GM19324 (cell line): Measurements from ENCODE around the gene POLD1.
"Not testable (repeated sequence)": the region's sequence is repeated elsewhere in the genome, so short reads cannot be mapped to it uniquely, and the experiment has no call there.

Experiments
- ATAC-seq: cut with Tn5 transposase; IDR thresholded peaks from one replicate; pipeline ENCODE4 v1.9.1; 2021; ENCODE audit warnings: mild to moderate bottlenecking, moderate library complexity; ENCODE audit not compliant: unreplicated experiment, low FRiP score

Gene POLD1

GRCh38 chr19:50383852-50384684, at the start of gene POLD1:
POLD1 (plus strand) TSS chr19:50384347; CDS start chr19:50398852, 14,505 bp downstream.
- ATAC-seq: peak; percentile 90

DNA sequence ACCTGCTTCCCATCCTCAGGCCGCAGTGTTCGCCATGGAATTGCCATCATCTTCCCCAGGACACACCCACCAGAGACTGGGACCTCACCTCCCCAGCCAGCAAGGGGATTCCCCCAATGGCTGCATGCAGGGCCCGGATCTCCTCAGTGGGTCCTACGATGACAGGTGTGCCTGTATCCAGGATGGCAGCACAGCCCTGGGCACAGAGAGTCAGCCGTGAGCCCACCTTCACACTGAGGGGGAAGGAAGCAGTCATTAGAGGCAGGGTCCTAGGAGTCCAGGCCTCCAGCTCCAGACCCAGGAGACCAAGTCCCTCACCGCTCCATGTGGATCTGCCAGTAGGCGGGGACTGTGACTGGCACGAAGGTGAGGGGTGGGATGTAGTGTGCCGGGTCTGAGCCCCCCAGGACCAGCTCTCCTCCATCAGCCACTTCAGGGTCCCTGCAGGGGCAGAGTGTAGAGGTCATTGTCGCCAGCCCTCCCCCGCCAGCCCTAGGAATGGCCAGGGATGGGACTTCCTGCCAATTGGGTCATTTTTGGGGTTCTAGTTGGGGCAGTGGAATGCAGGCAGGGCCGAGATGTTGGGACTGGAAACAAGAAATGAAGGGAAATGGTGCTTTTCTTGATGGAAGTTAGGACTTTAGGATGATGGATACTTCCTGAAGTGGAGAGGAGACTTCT, 49.3 kb upstream of the POLD1 start:
- no peak for ATAC-seq

- not testable (repeated sequence) for ATAC-seq
Measured at GRCh38 chr19:50337031-50337430, 47.1 kb upstream of the POLD1 start.

DNA sequence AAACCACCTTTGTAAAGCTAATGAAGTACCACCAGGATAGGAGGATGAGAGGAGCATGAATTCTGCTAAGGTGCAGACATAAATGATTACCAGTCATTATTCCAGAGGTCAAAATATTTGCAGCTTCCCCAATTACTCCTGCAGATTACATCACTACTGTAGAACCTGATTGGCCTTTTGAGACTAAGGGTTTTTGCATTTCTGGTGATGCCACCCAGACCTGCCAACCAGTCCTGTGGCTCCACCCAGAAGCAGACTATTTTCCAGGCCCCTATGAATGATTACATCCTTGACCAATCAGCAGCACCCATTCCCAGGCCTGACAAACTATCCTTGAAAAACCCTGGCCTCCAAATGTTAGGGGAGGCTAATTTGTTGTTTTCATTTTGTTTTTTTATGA, 43.8 kb upstream of the POLD1 start:
- no peak for ATAC-seq

GRCh38 chr19:50341091-50341564, 43.0 kb upstream of the POLD1 start:
- ATAC-seq: no peak

- ATAC-seq: no peak
Measured at GRCh38 chr19:50344661-50345318, 39.4 kb upstream of the POLD1 start.

GRCh38 chr19:50347089-50347581, 37.0 kb upstream of the POLD1 start:
- ATAC-seq: not testable (repeated sequence)

GRCh38 chr19:50349277-50350057, 34.7 kb upstream of the POLD1 start:
- ATAC-seq: no peak

DNA sequence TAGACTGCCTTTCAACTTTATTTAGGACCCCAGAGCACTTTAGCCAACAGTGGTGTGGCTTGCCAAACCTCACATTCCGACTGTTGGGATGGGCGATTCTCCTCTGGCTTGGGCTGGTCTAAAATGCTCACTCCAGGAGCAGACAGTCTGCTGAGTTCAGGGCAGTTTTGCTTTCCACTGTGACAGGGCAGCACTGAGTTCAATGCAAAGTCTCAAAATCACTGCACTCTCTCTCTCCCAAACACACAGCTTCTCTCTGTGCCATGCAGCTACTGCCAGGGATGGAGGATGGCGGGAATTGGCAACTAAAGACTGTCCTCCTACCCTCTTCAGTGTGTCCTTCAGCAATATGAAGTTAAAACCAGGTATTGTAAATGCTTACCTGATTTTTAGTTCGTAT, 31.9 kb upstream of the POLD1 start:
- no peak for ATAC-seq

GRCh38 chr19:50353487-50353880, 30.7 kb upstream of the POLD1 start:
- not testable (repeated sequence) for ATAC-seq

DNA sequence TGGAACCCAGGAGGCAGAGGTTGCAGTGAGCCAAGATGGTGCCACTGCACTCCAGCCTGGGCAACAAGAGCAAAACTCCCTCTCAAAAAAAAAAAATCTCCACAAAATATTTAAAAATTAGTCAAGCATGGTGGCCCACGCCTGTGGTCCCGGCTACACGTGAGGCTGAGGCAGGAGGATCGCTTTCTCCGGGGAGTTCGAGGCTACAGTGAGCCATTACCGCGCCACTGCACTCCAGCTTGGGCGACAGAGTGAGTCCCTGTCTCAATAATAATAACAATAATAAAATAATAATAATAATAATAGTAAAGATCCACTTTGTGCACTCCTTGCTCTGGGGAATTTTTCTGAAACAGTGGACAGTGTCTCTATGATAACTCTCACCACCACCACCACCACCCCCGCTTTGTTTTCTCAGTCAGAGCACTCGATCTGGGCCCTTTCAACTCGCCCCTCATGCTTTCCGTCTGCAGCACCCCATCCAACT, 27.4 kb upstream of the POLD1 start:
- ATAC-seq: no peak

DNA sequence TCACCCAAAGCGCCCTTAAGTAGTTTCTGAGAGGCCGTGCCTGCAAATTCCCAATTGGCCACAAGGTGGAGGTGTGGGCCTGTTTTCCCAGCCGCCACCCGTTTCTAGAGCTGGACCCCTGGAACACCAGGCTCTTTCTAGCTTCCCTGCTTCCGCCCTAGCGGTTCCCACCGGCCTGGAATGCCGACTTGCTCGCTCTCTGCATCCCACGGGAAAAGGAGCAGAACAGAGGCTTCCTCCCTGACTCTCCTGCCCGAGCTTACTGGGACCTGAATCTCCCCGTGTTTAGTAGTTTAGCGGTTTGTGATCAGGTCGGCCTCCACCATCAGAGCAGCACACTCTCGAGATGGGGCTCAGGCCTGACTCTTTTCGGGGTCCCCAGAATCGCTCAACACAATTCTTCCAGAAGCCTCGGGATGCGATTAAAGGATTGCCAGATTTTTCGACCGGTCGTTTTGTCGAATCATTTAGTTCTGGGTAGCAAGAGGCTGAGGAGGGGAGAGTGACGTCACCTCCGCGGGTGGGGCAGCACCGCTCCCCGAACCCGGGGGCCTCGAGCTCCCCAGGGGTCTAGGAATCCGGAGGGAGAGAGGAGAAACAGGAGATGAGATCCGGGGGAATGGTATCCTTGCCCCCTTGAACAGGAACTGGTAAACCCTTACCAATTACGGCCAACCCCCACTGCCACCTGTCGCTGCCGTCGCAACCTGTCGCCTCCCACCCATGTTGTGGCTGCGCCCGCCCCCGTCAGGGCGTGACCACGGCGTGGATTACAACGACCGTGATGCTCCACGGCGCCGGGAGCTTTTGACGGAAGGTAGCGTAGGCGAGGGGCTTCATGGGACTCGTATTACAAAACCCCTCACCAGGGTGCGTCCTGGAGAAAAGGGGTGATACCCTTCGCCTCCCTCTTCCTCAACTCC, 26.7 kb upstream of the POLD1 start:
- ATAC-seq: peak; percentile 71

DNA sequence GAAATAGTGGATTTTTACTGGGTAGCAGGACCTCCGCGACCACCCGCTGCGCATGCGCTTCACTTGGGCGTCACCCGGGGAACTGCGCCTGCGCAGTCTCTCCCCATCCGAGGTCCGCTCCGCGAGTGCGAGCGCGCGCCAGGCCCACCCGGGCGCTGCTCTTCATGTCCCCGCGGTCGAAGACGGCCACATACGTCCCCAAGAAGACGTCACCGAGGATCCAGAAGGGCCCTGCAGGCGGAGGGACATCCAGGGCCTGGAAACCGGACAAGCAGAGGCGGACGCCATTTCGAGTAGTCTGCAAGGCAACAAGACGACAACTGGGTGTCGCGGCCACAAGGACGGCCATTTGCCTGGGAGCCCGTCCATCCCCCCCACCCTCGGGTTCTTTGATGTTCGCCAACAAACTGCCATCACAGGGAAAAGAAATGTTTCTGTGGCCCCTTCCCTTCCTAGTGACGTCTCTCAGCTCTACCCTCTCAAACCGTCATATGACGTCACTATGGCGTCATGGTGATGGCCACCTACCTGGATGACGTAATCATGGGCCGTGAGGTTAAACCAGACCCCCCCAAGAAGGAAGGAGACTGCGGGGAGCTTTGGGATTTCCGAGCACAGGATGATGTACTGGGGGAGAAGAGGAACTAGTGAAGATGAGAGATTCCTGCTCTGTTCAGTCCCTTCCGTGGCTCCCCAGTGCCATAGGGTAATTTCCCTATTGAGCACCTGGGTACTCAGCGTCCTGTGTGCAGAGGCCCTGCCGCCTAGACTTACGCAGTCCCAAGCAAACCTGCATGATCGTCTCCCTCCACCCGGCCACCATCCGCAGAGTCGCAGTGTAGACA, 25.4 kb upstream of the POLD1 start:
- no peak for ATAC-seq

DNA sequence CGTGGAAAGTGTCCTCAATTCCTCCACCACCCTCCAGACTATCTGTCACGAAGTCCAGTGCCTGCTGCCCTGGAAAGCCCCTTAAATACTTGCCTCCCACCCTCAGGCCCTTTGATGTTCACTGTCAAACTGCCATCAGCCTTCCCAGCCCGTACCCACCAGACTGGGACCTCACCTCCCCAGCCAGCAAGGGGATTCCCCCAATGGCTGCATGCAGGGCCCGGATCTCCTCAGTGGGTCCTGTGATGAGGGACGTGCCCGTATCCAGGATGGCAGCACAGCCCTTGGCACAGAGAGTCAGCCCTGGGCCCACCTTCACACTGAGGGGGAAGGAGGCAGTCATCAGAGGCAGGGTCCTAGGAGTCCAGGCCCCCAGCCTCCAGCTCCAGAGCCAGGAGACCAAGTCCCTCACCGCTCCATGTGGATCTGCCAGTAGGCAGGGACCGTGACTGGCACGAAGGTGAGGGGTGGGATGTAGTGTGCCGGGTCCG, 24.8 kb upstream of the POLD1 start:
- ATAC-seq: no peak

- ATAC-seq: no peak
Measured at GRCh38 chr19:50361290-50362029, 22.7 kb upstream of the POLD1 start.

- no peak for ATAC-seq
Measured at GRCh38 chr19:50362030-50362412, 22.1 kb upstream of the POLD1 start.

DNA sequence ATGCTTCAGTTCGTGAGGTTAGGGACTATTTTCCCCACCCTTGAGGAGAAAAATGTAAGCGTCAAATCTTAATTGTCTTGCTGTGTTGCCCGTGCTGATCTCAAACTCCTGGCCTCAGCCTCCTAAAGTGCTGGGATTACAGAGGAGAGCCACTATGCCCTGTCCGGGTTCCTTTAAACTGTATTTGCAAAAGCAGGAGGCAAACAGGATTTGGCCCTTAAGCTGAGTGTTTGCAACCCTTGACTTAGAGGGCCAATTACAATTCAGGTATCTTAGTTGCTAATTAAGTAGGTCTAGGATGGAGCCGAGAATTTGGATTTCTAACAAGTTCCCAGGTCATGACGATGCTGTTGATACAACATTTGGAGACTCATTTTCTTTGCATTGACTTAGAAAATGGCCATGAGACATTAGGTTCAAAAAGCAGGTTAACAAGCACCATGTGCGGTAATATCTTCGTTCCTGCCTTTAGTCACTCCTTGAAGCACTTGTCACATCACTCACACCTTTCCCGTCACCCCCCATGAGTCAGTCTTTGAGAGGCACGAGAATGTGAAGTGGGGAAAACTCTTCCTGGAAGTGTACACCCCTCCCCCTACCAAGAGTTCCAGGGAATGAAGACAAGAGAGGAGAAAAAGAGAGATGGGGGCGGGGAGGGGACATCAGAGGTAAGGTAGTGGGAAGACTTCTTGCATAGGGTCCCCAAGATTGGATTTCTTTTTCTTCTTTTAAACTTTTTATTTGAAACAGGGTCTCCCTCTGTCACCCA, 21.3 kb upstream of the POLD1 start:
- no peak for ATAC-seq
